ACC112 (cell line): ENCODE results near the gene TP73.

Source experiments
- H2AFZ ChIP-seq: fragments of 200-600 bp; sonication (generic); one replicate; pipeline ENCODE4 v1.6.0; 2017; ENCODE audit warnings: antibody characterized with exemption, low read length; ENCODE audit not compliant: unreplicated experiment
- H3K27ac ChIP-seq: fragments of 200-600 bp; sonication (generic); 2 replicates; pipeline ENCODE4 v1.5.1; 2014; ENCODE audit warnings: low read depth, mild to moderate bottlenecking, antibody characterized with exemption, low read length, moderate library complexity
- H3K27me3 ChIP-seq: fragments of 200-600 bp; sonication (generic); 2 replicates; pipeline ENCODE4 v1.6.1; 2014; ENCODE audit warnings: mild to moderate bottlenecking, antibody characterized with exemption, low read length, moderate library complexity, mixed read lengths; ENCODE audit not compliant: insufficient read depth
- H3K36me3 ChIP-seq: fragments of 200-600 bp; sonication (generic); 2 replicates; pipeline ENCODE4 v1.6.1; 2016; ENCODE audit warnings: mild to moderate bottlenecking, antibody characterized with exemption, low read length, moderate library complexity, mixed read lengths; ENCODE audit not compliant: insufficient read depth
- H3K4me1 ChIP-seq: fragments of 200-600 bp; sonication (generic); one replicate; pipeline ENCODE4 v1.6.1; 2016; ENCODE audit warnings: low read length, mixed read lengths; ENCODE audit not compliant: insufficient read depth, unreplicated experiment, control insufficient read depth
- H3K4me3 ChIP-seq: fragments of 200-600 bp; sonication (generic); 2 replicates; pipeline ENCODE4 v1.5.1; 2014; ENCODE audit warnings: mild to moderate bottlenecking, low read depth, low read length
- H3K79me2 ChIP-seq: fragments of 200-600 bp; sonication (generic); one replicate; pipeline ENCODE4 v1.6.0; 2016; ENCODE audit warnings: low read length; ENCODE audit not compliant: control insufficient read depth, unreplicated experiment, insufficient read depth

TP73 gene

DNA sequence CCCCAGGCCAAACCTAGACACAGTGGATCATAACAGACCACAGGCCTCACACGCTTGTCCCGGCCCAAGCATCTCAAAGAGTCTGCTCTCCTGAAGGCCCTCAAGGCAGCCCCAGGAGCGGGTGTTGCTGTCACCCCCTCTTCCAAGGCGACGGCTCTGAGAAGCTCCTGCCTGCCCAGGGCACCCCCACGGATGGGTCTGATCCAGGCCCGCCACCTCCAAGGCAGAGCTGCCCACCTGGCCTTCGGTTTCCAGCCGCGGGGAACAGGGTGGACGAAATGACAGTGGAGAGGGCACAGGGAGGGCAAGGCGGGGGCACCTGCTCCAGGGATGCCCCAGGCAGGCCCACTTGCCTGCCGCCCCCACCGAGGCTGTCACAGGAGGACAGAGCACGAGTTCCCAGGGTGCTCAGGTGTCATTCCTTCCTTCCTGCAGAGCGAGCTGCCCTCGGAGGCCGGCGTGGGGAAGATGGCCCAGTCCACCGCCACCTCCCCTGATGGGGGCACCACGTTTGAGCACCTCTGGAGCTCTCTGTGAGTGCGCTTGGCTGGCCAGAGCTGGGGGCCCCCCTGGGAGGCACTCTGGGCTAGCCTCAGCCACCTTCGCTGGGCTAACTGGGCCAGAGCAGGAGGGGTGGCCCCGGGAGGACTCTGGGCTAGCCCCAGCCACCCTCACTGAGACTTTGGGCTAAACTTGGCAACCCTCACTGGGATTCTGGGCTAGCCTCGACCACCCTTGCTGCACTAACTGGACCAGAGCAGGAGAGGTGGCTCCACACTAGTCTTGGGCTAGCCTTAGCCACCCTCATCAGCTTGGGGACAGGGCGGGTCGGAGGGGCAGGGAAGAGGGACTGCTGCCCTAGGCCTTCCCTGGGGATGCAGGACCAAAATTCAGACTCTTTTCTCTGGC is 29.8 kb downstream of the TP73 start:
- Histone ChIP-seq H3K27me3 (no peaks in the 10 kb centered on the region), H3K4me3 (no peak overlapping the region)

DNA sequence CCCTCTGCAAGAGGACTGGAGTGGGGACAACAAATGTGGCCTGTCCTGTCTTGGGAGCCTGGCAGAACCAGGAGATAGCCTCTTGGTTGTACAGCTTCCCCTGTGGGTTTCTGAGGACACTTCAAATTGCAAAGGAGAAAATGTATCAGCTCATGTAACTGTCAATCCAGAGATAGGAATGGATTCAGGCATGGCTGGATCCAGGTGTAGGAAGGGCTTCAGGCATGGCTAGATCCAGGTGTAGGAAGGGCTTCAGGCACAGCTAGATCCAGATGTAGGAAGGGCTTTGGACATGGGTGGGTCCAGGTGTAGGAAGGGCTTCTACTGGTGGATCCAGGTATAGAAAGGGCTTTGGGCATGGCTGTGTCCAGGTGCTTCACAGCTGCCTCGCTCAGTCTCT is 30.9 kb downstream of the TP73 start:
- no peaks in the 10 kb centered on the region for H3K79me2 ChIP-seq
- H2AFZ ChIP-seq: no peak overlapping the region
- H3K27ac ChIP-seq: no peak overlapping the region
- no peaks in the 10 kb centered on the region for H3K4me1 ChIP-seq
- no peaks in the 10 kb centered on the region for H3K27me3 ChIP-seq
- no peak overlapping the region for H3K4me3 ChIP-seq
- H3K36me3 ChIP-seq: no peaks in the 10 kb centered on the region

More for the DNA sequence above, 29.8 kb downstream of the TP73 start:
- Histone ChIP-seq H2AFZ (no peak overlapping the region), H3K4me1 (no peaks in the 10 kb centered on the region), H3K36me3 (no peaks in the 10 kb centered on the region), H3K79me2 (no peaks in the 10 kb centered on the region), H3K27ac (no peak overlapping the region)

DNA sequence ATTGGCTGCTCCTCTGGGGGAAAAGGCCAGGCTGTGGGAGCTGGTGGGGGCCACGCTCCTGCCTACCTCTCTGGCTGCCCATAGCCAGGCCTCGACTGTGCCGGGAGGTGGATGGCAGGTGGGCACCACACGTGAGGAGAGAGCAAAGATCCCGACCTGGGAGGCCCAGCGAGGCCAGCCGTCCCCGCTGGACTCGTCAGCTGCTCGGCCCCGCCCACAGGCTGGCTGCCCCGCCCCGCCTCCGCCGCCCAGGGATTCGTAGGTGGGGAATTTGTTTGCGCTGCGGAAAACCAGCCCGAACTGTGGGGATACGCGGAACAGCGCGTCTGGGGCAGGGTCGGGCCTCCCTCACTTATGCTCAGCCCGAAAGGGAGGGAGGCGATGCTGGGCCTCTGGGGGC is 31.7 kb downstream of the TP73 start:
- Histone ChIP-seq H3K79me2 (no peaks in the 10 kb centered on the region), H3K27me3 (peaks cover 3% of the 10 kb centered on the region; the same call in 1 of the 2 replicates), H2AFZ (no peak overlapping the region), H3K4me1 (no peaks in the 10 kb centered on the region), H3K27ac (no peak overlapping the region), H3K4me3 (no peak overlapping the region), H3K36me3 (no peaks in the 10 kb centered on the region)

DNA sequence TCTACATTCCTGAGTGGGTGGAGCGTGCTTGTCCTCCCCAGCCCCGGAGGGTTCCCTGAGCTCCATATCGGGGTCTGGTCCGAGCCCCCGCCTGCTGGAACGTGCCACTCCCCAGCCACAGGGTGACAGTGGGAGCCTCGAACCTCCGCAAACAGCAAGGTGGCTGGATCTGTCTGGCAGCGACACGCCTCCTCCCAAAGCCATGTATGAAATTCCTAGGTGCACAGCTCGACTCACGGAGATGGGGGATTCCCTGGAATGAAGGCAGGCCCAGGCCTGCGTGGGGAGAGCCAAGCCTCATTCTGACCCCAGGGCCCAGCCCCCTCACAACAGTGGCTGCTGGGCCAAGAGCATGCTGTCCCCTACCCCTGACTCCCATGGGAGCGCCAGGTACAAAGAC is 32.9 kb downstream of the TP73 start:
- Histone ChIP-seq H3K4me3 (no peak overlapping the region), H3K27ac (no peak overlapping the region), H3K27me3 (peaks cover 10% of the 10 kb centered on the region; the same call in 1 of the 2 replicates), H3K36me3 (no peaks in the 10 kb centered on the region), H2AFZ (no peak overlapping the region), H3K79me2 (no peaks in the 10 kb centered on the region), H3K4me1 (no peaks in the 10 kb centered on the region)

DNA sequence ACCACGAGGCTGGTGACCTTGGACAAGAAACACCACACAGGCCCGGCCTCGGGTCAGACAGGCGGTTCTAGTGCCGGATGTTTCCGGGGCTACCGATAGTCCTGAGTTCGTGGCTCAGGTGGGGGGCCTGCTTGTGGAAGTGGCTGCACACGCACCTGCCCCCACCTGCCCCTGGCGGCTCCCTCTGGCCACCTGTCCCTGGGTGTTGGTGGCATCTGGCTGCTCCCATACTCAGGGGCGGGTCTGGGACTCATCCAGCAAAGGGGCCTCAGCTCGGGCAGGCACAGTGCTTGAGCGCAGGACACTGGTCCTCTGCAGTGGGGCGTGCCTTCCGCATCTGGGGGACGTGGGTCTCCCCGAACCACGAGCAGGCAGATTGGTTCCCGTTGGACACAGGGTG is 33.6 kb downstream of the TP73 start:
- Histone ChIP-seq H3K79me2 (no peaks in the 10 kb centered on the region), H3K4me3 (no peak overlapping the region), H3K27me3 (peaks cover 10% of the 10 kb centered on the region; the same call in 1 of the 2 replicates), H3K36me3 (no peaks in the 10 kb centered on the region), H2AFZ (no peak overlapping the region), H3K4me1 (no peaks in the 10 kb centered on the region), H3K27ac (no peak overlapping the region)

DNA sequence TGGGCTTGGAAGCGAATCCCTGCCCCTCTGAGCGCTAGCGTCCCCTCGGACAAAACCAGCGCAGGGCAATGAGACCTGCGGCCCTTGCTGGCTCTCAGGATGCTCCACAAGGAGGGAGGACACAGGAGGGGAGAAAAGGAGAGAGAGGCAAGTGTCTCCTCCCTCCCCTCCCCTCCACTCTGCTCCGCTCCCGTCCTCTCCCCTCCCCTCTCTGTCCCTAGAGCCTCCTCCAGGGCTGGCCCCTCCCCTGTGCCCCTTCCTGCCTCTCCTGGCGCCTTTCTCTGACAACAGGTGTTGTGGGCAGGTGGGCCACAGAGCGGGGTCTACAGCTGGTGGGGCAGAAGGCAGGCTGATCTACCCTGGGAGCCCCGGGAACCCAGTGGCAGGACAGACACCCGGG is 35.2 kb downstream of the TP73 start:
- Histone ChIP-seq H3K4me3 (no peak overlapping the region), H2AFZ (no peak overlapping the region), H3K36me3 (no peaks in the 10 kb centered on the region), H3K79me2 (no peaks in the 10 kb centered on the region), H3K27ac (no peak overlapping the region), H3K27me3 (peaks cover 13% of the 10 kb centered on the region; the same call in 1 of the 2 replicates), H3K4me1 (no peaks in the 10 kb centered on the region)

DNA sequence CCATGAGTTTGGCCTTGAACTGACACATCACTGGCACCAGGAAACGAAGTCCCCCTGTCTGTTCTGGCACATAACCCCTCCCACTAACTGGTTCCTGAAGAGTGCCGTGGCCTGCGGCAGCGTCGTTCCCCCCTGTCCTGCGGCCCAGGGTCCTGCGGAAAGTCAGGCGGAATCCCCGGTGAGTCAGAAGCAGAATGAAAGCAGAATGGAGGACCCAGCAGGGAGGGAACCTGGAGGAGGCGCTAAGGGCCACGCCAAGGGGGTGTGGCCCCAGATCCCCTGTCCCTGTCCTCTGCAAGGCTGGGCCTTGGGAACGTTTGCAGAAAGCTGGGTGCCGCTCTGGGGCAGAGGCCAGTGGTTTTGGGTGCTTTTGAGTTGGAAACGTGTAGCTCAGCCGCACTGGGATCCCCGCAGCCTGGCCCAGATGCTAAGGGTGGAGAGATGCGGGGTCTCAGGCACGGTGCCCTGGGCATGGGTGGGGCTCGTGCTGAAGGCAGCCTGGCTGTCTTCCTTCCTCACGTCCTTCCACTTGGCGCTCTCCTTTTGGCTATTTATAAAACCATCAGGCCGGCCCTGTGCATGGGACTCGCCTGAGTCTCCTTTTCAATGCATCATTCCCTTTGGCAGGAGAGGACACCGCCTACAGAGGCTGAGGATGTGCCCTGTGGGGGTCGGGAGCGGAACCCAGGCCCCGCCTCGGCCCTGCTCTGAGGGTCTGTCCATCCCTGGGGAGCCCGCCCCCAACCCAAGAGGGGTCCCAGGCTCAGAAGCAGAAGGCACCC is 36.2 kb downstream of the TP73 start:
- no peaks in the 10 kb centered on the region for H3K4me1 ChIP-seq
- H3K36me3 ChIP-seq: no peaks in the 10 kb centered on the region
- H3K79me2 ChIP-seq: no peaks in the 10 kb centered on the region
- no peak overlapping the region for H3K27ac ChIP-seq
- peaks cover 13% of the 10 kb centered on the region; the same call in 1 of the 2 replicates for H3K27me3 ChIP-seq
- H3K4me3 ChIP-seq: no peak overlapping the region
- H2AFZ ChIP-seq: no peak overlapping the region

DNA sequence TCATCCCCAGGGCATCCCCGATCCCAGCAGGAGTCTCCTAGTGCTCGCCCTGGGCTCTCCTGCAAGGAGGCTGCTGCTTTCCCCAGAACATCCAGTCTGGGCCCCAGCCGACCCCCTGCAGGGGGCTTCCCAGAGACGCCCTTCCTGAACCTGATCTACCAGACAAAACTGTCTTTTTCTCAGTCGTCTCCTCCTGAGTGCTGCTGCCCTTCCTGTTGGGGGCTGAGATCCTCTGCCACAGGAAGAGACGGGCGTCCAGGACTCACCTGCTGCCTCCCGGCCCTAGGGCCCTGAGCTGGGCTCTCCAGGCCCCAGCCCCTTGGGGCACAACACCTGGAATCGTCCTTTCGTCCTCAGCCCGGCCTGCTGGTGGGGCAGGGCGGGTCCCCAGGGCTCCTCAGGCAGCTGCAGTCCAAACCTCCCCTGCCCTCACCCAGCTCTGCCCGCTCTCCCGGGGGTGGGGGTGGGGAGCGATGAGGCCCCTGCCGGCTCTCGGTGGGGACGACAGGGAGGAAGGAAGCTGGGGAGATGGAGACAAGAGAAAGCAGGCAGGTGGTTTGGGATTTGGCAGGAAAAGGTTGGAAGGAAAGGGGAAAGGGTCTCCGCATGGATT is 36.9 kb downstream of the TP73 start:
- Histone ChIP-seq H3K27ac (no peak overlapping the region), H3K27me3 (peaks cover 13% of the 10 kb centered on the region; the same call in 1 of the 2 replicates), H3K36me3 (no peaks in the 10 kb centered on the region)

DNA sequence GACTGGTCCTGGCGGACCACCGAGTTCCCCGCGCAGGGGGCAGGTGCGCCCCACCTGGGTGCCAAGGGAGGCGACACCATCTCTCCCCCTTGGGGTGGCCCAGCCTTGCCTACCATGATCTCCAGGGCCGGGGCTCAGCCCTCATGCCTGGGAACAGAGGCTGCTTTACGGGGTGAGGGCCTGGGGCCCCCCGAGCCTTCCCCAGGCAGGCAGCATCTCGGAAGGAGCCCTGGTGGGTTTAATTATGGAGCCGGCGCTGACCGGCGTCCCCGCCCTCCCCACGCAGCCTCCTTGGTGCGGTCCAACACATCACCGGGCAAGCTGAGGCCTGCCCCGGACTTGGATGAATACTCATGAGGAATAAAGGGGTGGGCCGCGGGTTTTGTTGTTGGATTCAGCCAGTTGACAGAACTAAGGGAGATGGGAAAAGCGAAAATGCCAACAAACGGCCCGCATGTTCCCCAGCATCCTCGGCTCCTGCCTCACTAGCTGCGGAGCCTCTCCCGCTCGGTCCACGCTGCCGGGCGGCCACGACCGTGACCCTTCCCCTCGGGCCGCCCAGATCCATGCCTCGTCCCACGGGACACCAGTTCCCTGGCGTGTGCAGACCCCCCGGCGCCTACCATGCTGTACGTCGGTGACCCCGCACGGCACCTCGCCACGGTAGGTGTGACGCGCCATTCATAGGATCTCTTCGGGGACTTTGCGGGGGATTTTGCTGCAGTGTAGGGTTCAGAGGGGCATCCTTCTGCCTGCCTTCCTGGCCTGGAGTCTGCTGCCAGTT is 38.2 kb downstream of the TP73 start:
- Histone ChIP-seq H3K79me2 (no peaks in the 10 kb centered on the region), H3K27me3 (peaks cover 13% of the 10 kb centered on the region; the same call in 1 of the 2 replicates), H2AFZ (no peak overlapping the region), H3K36me3 (no peaks in the 10 kb centered on the region), H3K4me1 (no peaks in the 10 kb centered on the region), H3K27ac (no peak overlapping the region), H3K4me3 (no peak overlapping the region)

More for the DNA sequence above, 36.9 kb downstream of the TP73 start:
- no peaks in the 10 kb centered on the region for H3K4me1 ChIP-seq
- H2AFZ ChIP-seq: no peak overlapping the region
- no peak overlapping the region for H3K4me3 ChIP-seq
- H3K79me2 ChIP-seq: no peaks in the 10 kb centered on the region
